NT2/D1 (cell line): ENCODE data around the gene CDC34.

Experiments used
- SUZ12 ChIP-seq: IDR thresholded peaks from 2 replicates; pipeline ENCODE4 v1.6.1; 2011; ENCODE audit not compliant: insufficient read length, insufficient read depth; ENCODE audit errors: extremely low read depth
- YY1 ChIP-seq: IDR thresholded peaks from 2 replicates; pipeline ENCODE4 v1.6.1; 2011; ENCODE audit not compliant: insufficient read length, insufficient read depth
- ZNF274 ChIP-seq: IDR thresholded peaks from 2 replicates; pipeline ENCODE4 v1.6.1; 2011; ENCODE audit warnings: mild to moderate bottlenecking, low read depth, low read length

GRCh38 chr19:488505-489417, 42.8 kb upstream of the CDC34 start:
- TF ChIP-seq ZNF274 = no peak
- TF ChIP-seq YY1 = no peak
- no peak for TF ChIP-seq SUZ12
